ENCODE results near the gene WDR87. TPM values are rescaled to one million over a fixed set of nuclear protein-coding genes. Genes with fewer than 3 reads are reported as not detected.

Gene WDR87
- total and polyA plus RNA-seq, 2 of the 8 experiments (the other 6 are each of a cell fraction or from before 2014, with no cell fraction given) = not detected

- TF ChIP-seq ASH2L (IDR thresholded peaks at IDR 0.05; ENCODE audit: low read length) (no peak), YY1 (IDR thresholded peaks at IDR 0.05; ENCODE audit: low read depth, low read length) (no peak), SUZ12 (IDR thresholded peaks at IDR 0.05; ENCODE audit: low read length) (no peak)
Observed at GRCh38 chr19:37845932-37846331, 60.5 kb downstream of the WDR87 start (continued).

Other genes starting within 250 kb of the WDR87 start
- 15.9 and 17.4 TPM in 2 replicates for gene ZNF607, start 186.8 kb downstream of the WDR87 start, total RNA-seq (2021; fragmentation: NEBNext Ultra II Directional; extraction: Animal tissue kit (Norgen Biotek cat#: 25700))
- gene ZNF607, start 186.8 kb downstream of the WDR87 start, polyA plus RNA-seq (2011; rRNA removed) = 5.9 and 6.7 TPM in 2 replicates
- gene ZNF573, start 127.0 kb downstream of the WDR87 start, total RNA-seq (2021; fragmentation: NEBNext Ultra II Directional; extraction: Animal tissue kit (Norgen Biotek cat#: 25700)) = 13.8 and 14.9 TPM in 2 replicates
- 1.3 and 6.3 TPM in 2 replicates for gene ZNF573, start 127.0 kb downstream of the WDR87 start, polyA plus RNA-seq (2011; rRNA removed)
- 43.0 and 54.9 TPM in 2 replicates for gene SIPA1L3, start 614 bp upstream of the WDR87 start, total RNA-seq (2021; fragmentation: NEBNext Ultra II Directional; extraction: Animal tissue kit (Norgen Biotek cat#: 25700))
- gene SIPA1L3, start 614 bp upstream of the WDR87 start, polyA plus RNA-seq (2011; rRNA removed) = 15.0 and 20.7 TPM in 2 replicates

All from H1 (cell line).